ENCODE data around the gene GDPD4. TPM values are rescaled to one million over a fixed set of nuclear protein-coding genes. Genes with fewer than 3 reads are reported as not detected.
"Not testable (repeated sequence)": the region's sequence is repeated elsewhere in the genome, so short reads cannot be mapped to it uniquely, and the experiment has no call there.

The GDPD4 gene
- total RNA-seq, 1 experiment from 2014 or later: not detected

DNA sequence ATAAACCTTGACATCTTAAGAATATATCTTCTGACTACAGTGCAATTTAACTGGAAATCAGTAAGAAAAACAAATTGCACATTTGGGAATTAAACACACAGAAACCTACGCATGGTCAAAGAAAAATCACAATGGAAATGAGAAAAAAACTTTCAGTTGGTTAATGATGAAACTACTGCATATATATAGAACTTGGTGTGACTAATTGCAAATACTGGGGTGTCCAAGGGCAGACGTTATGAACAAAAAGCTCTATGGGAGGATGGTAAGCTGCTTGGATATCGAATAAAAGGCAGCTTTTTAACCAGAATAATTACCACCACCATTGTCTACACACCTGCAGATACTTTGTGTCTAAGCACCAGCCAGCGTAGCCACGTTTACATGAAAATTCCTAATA, 791 bp downstream of the GDPD4 start:
- in situ Hi-C loops (cut with HindIII; ENCODE audit: low pct_unique_long_range_greater_than_20kb, low sequenced_read_pairs) (no loop called here), intact Hi-C loops (cut with micrococcal nuclease; ENCODE audit: unreplicated experiment) (no loop called here)
- ChIA-PET POLR2A (no interaction called here), CTCF (no interaction called here)
- Histone ChIP-seq H3K27ac (ENCODE audit: low read length) (no peak overlapping the region), H3K9me3 (ENCODE audit: control insufficient read depth, insufficient read depth, low read depth, low read length) (no peaks in the 10 kb centered on the region; the same call in 1 of the 2 replicates), H3K27me3 (ENCODE audit: control insufficient read depth, insufficient read depth, low read length) (no peaks in the 10 kb centered on the region), H3K4me3 (ENCODE audit: low read depth in 2 of 2, low read length in 2 of 2) (no peak overlapping the region), H3K36me3 (ENCODE audit: control insufficient read depth, insufficient read depth, low read length) (no peaks in the 10 kb centered on the region), H3K4me1 (ENCODE audit: control insufficient read depth, insufficient read depth, low read length) (no peaks in the 10 kb centered on the region)
- BruUV-seq (replicated peaks): no TSS peak
- TF ChIP-seq, protein P1, sequence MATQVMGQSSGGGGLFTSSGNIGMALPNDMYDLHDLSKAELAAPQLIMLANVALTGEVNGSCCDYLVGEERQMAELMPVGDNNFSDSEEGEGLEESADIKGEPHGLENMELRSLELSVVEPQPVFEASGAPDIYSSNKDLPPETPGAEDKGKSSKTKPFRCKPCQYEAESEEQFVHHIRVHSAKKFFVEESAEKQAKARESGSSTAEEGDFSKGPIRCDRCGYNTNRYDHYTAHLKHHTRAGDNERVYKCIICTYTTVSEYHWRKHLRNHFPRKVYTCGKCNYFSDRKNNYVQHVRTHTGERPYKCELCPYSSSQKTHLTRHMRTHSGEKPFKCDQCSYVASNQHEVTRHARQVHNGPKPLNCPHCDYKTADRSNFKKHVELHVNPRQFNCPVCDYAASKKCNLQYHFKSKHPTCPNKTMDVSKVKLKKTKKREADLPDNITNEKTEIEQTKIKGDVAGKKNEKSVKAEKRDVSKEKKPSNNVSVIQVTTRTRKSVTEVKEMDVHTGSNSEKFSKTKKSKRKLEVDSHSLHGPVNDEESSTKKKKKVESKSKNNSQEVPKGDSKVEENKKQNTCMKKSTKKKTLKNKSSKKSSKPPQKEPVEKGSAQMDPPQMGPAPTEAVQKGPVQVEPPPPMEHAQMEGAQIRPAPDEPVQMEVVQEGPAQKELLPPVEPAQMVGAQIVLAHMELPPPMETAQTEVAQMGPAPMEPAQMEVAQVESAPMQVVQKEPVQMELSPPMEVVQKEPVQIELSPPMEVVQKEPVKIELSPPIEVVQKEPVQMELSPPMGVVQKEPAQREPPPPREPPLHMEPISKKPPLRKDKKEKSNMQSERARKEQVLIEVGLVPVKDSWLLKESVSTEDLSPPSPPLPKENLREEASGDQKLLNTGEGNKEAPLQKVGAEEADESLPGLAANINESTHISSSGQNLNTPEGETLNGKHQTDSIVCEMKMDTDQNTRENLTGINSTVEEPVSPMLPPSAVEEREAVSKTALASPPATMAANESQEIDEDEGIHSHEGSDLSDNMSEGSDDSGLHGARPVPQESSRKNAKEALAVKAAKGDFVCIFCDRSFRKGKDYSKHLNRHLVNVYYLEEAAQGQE (IDR thresholded peaks at IDR 0.05; ENCODE audit: insufficient read depth in 1 of 2, low read depth in 2 of 2, low read length in 1 of 2): no peak
- TF ChIP-seq SIN3A (IDR thresholded peaks at IDR 0.05; ENCODE audit: borderline replicate concordance, insufficient read depth, low read depth, low read length) (no peak), TCF7L2 (IDR thresholded peaks at IDR 0.05; ENCODE audit: low read depth, low read length) (no peak), POLR2AphosphoS5 (IDR thresholded peaks at IDR 0.05; ENCODE audit: low read depth, low read length) (no peak)
- TF ChIP-seq, protein P2, sequence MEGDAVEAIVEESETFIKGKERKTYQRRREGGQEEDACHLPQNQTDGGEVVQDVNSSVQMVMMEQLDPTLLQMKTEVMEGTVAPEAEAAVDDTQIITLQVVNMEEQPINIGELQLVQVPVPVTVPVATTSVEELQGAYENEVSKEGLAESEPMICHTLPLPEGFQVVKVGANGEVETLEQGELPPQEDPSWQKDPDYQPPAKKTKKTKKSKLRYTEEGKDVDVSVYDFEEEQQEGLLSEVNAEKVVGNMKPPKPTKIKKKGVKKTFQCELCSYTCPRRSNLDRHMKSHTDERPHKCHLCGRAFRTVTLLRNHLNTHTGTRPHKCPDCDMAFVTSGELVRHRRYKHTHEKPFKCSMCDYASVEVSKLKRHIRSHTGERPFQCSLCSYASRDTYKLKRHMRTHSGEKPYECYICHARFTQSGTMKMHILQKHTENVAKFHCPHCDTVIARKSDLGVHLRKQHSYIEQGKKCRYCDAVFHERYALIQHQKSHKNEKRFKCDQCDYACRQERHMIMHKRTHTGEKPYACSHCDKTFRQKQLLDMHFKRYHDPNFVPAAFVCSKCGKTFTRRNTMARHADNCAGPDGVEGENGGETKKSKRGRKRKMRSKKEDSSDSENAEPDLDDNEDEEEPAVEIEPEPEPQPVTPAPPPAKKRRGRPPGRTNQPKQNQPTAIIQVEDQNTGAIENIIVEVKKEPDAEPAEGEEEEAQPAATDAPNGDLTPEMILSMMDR (IDR thresholded peaks at IDR 0.05): no peak
- DNase-seq (ENCODE audit: low read depth, low spot score) (no peak), ATAC-seq (no peak)

DNA sequence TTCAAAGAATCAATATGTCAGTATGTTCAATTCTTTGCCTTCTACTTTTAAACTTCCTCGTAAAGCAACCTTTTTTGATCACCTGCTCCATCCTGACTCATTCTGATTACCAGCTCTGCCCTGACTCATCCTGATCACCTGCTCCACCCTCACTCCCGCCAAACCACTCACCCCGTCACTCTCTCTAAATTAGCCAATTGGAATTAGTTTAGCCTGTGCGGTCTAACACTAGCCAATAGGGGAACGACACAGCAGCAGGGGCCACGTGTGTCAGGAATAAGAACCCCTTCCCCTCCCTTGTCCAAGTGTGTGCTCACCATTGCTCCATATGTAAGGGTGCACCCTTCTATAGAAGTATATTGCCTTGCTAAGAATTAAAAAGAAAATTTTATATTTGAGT, 1.5 kb downstream of the GDPD4 start:
- H3K27ac ChIP-seq (ENCODE audit: low read length); CTCF ChIA-PET; BruUV-seq (replicated peaks); in situ Hi-C loops (cut with HindIII; ENCODE audit: low pct_unique_long_range_greater_than_20kb, low sequenced_read_pairs); H3K27me3 ChIP-seq (ENCODE audit: control insufficient read depth, insufficient read depth, low read length); intact Hi-C loops (cut with micrococcal nuclease; ENCODE audit: unreplicated experiment); H3K36me3 ChIP-seq (ENCODE audit: control insufficient read depth, insufficient read depth, low read length); H3K4me3 ChIP-seq (ENCODE audit: low read depth in 2 of 2, low read length in 2 of 2); POLR2A ChIA-PET; H3K9me3 ChIP-seq (ENCODE audit: control insufficient read depth, insufficient read depth, low read depth, low read length); H3K4me1 ChIP-seq (ENCODE audit: control insufficient read depth, insufficient read depth, low read length): not testable (repeated sequence)
- DNase-seq (ENCODE audit: low read depth, low spot score): peak; percentile 93
- peak; percentile 68; the same call in 1 of the 2 replicates for ATAC-seq

DNA sequence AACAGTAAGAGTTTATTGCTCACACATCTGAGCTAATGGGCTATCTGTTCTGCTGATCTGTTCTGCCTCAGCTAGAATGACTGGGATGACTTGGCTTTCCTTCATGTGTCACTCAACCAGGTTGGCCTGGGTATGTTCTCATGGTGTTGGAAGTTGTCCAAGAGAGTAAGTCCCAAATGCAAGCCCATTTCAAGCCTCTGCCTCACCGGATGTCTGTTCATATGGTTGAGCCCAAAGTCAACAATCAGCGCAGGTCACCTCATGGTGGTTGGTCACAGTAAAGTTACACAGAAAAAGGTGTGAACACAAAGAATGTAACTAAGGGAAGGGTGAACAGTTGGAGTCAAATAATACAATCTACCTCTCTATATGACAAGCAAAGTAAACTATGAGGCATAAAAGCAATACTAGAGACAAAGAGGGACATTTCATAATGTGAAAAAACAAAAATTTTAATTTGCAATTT, 1.9 kb downstream of the GDPD4 start:
- Histone ChIP-seq H3K4me1 (ENCODE audit: control insufficient read depth, insufficient read depth, low read length) (no peaks in the 10 kb centered on the region), H3K27ac (ENCODE audit: low read length) (no peak overlapping the region), H3K36me3 (ENCODE audit: control insufficient read depth, insufficient read depth, low read length) (no peaks in the 10 kb centered on the region), H3K27me3 (ENCODE audit: control insufficient read depth, insufficient read depth, low read length) (no peaks in the 10 kb centered on the region), H3K4me3 (ENCODE audit: low read depth in 2 of 2, low read length in 2 of 2) (no peak overlapping the region), H3K9me3 (ENCODE audit: control insufficient read depth, insufficient read depth, low read depth, low read length) (no peaks in the 10 kb centered on the region; the same call in 1 of the 2 replicates)
- in situ Hi-C loops (cut with HindIII; ENCODE audit: low pct_unique_long_range_greater_than_20kb, low sequenced_read_pairs) (no loop called here), intact Hi-C loops (cut with micrococcal nuclease; ENCODE audit: unreplicated experiment) (no loop called here)
- POLR2A ChIA-PET: no interaction called here
- no peak for TF ChIP-seq SIN3A (IDR thresholded peaks at IDR 0.05; ENCODE audit: borderline replicate concordance, insufficient read depth, low read depth, low read length)
- TF ChIP-seq, protein P2 (IDR thresholded peaks at IDR 0.05): no peak
- TF ChIP-seq TCF7L2 (IDR thresholded peaks at IDR 0.05; ENCODE audit: low read depth, low read length): no peak
- TF ChIP-seq, protein P1 (IDR thresholded peaks at IDR 0.05; ENCODE audit: insufficient read depth in 1 of 2, low read depth in 2 of 2, low read length in 1 of 2): no peak
- no peak for TF ChIP-seq POLR2AphosphoS5 (IDR thresholded peaks at IDR 0.05; ENCODE audit: low read depth, low read length)
- CTCF ChIA-PET: no interaction called here
- BruUV-seq (replicated peaks): no TSS peak
- peak; percentile 99 for DNase-seq (ENCODE audit: low read depth, low spot score)
- ATAC-seq: peak; percentile 77
